GM12878 (cell line): ENCODE measurements around the gene RBPJL. TPM values are rescaled to one million over a fixed set of nuclear protein-coding genes. Genes with fewer than 3 reads are reported as not detected.

Experiments
- ATAC-seq: fragments of 200-7000 bp; cut with Tn5 transposase; 3 replicates; pipeline ENCODE4 v1.9.1; 2020; ENCODE audit warnings: mild to moderate bottlenecking, moderate library complexity
- BruUV-seq: library from RNA; stranded (reverse); fragments of 400-500 nt; replicated peaks from 2 replicates; lab custom pipeline; 2021; lab: Mats Ljungman, UMichigan
- CTCF ChIA-PET: fragments of 300-600 bp; sonication (Branson Sonifier 250); formaldehyde crosslinking; extraction: SDS; loops from one replicate; lab custom pipeline; 2021; ENCODE audit warnings: inconsistent platforms; lab: Yijun Ruan, JAX
- POLR2A ChIA-PET: fragments of 350-600 bp; formaldehyde crosslinking; extraction: SDS; loops from one replicate; lab custom pipeline; 2021; ENCODE audit warnings: inconsistent platforms; lab: Charles Lee
- RAD21 ChIA-PET: fragments of 300-600 bp; sonication (Branson Sonifier 250); formaldehyde crosslinking; loops from one replicate; lab custom pipeline; 2023; ENCODE audit warnings: antibody characterized with exemption; ENCODE audit not compliant: unreplicated experiment; lab: Charles Lee
- SMC1A ChIA-PET: fragments of 300-600 bp; sonication (Branson Sonifier 250); formaldehyde crosslinking; loops from one replicate; lab custom pipeline; 2023; ENCODE audit not compliant: unreplicated experiment, uncharacterized antibody; lab: Charles Lee
- DNase-seq: peaks from one replicate; pipeline ENCODE4 v3.0.0-alpha.2; 2011; ENCODE audit warnings: low read depth, low spot score
- FAIRE-seq: peaks from 3 replicates; lab custom pipeline; 2011; peaks lifted over from hg19 to GRCh38; lab: Jason Lieb, UNC
- H2AFZ ChIP-seq: 2 replicates; pipeline ENCODE4 v1.6.0; 2011; ENCODE audit warnings: low read depth, low read length, control low read depth; ENCODE audit not compliant: control insufficient read depth
- H3K27ac ChIP-seq: 2 replicates; pipeline ENCODE4 v1.5.1; 2011; ENCODE audit warnings: control low read depth; ENCODE audit not compliant: control insufficient read depth, insufficient read depth
- H3K27me3 ChIP-seq, 2 experiments: replicated peaks in 1 of 2; 2 replicates each; pipeline versions ENCODE4 v1.6.0 to v1.6.1; 2011; ENCODE audit warnings: low read length in 1 of 2; ENCODE audit not compliant: control insufficient read depth in 2 of 2, insufficient read depth in 2 of 2
- H3K36me3 ChIP-seq, 2 experiments: 2 replicates each; pipeline ENCODE4 v1.5.1; 2011; ENCODE audit warnings: low read length in 1 of 2; ENCODE audit not compliant: control insufficient read depth in 2 of 2, insufficient read depth in 2 of 2
- H3K4me1 ChIP-seq: 2 replicates; pipeline ENCODE4 v1.6.1; 2011; ENCODE audit warnings: mild to moderate bottlenecking, low read length, moderate library complexity, mixed read lengths; ENCODE audit not compliant: control insufficient read depth, insufficient read depth
- H3K4me2 ChIP-seq: 2 replicates; pipeline ENCODE4 v1.6.0; 2011; ENCODE audit warnings: control low read depth; ENCODE audit not compliant: control insufficient read depth, insufficient read depth
- H3K4me3 ChIP-seq: fragments of 200-600 bp; sonication (generic); 2 replicates; pipeline ENCODE4 v1.5.1; 2016
- H3K79me2 ChIP-seq: 2 replicates; pipeline ENCODE4 v1.6.0; 2011; ENCODE audit warnings: low read length; ENCODE audit not compliant: control insufficient read depth, insufficient read depth
- H3K9ac ChIP-seq: 2 replicates; pipeline ENCODE4 v1.8.0; 2011; ENCODE audit warnings: low read length, control low read depth, mixed read lengths; ENCODE audit not compliant: control insufficient read depth, insufficient read depth
- H3K9me3 ChIP-seq: replicated peaks from 3 replicates; pipeline ENCODE4 v1.5.1; 2011; ENCODE audit warnings: mild to moderate bottlenecking, low read length; ENCODE audit not compliant: control insufficient read depth, insufficient read depth
- H4K20me1 ChIP-seq: 2 replicates; pipeline ENCODE4 v1.6.0; 2011; ENCODE audit not compliant: control insufficient read depth, insufficient read depth
- BCL11A ChIP-seq: IDR thresholded peaks from 2 replicates; pipeline ENCODE4 v1.6.1; 2011; ENCODE audit warnings: low read depth, low read length
- BHLHE40 ChIP-seq, 2 experiments: fragments of 450-650 bp in 1 of 2; IDR thresholded peaks; 2 replicates each; pipeline ENCODE4 v1.6.1; 2011 to 2017; ENCODE audit warnings: low read depth in 2 of 2, borderline replicate concordance in 1 of 2, improper control_type of control experiment in 1 of 2, low read length in 1 of 2, mild to moderate bottlenecking in 1 of 2
- MTA3 ChIP-seq: IDR thresholded peaks from 2 replicates; pipeline ENCODE4 v1.6.1; 2012; ENCODE audit warnings: low read length, inconsistent platforms, borderline replicate concordance
- RELA ChIP-seq: fragments of 450-650 bp; IDR thresholded peaks from 2 replicates; pipeline ENCODE4 v1.8.0; 2014; ENCODE audit warnings: borderline replicate concordance; ENCODE audit not compliant: partially characterized antibody
- TAF1 ChIP-seq: IDR thresholded peaks from 2 replicates; pipeline ENCODE4 v1.6.1; 2011; ENCODE audit warnings: mild to moderate bottlenecking, low read depth, low read length, borderline replicate concordance
- TARDBP ChIP-seq: IDR thresholded peaks from 2 replicates; pipeline ENCODE4 v1.6.1; 2016; ENCODE audit warnings: borderline replicate concordance
- YY1 ChIP-seq: IDR thresholded peaks from 2 replicates; pipeline ENCODE4 v1.6.1; 2011; ENCODE audit warnings: low read depth, mild to moderate bottlenecking, low read length
- WGBS: methylation state at CpG from one replicate; pipeline ENCODE4 v1.1.6; 2016; ENCODE audit warnings: low lambda C conversion rate; ENCODE audit not compliant: insufficient replicate concordance, insufficient coverage; ENCODE audit errors: missing lambda C conversion rate; 5-methylcytosine and 5-hydroxymethylcytosine counted together
- in situ Hi-C: fragments of 300-500 bp; cut with MboI; formaldehyde crosslinking; loops from 9 replicates; pipeline ENCODE4 v1.14.3; 2018; ENCODE audit warnings: mixed read lengths
- intact Hi-C: fragments of 100-400 bp; cut with micrococcal nuclease; formaldehyde crosslinking; loops from one replicate; pipeline ENCODE4 v1.14.2; 2022; ENCODE audit not compliant: unreplicated experiment
- polyA plus RNA-seq, 11 experiments: library from polyadenylated mRNA; depleted of rRNA in 4 of 11; unstranded in 6 of 11; stranded (reverse) in 5 of 11; fragments of >200 nt; fragmentation: Nextera tagmentation in 4 of 11; fragmentation: Illumina TruSeq in 1 of 11; extraction: Ambion mirVana in 4 of 11; extraction: Trizol in 1 of 11; gene quantifications; 1 replicate in 1 of 11; 2 replicates in 10 of 11; pipeline versions ENCODE4 v1.2.1 to v1.2.3, GENCODE V29; 2011 to 2016; ENCODE audit warnings: inconsistent platforms in 2 of 11, missing spikeins in 2 of 11, low read depth in 1 of 11
- total RNA-seq, 4 experiments: library from RNA; depleted of rRNA in 3 of 4; stranded (reverse); fragments of >200 nt in 3 of 4; fragmentation: Illumina TruSeq in 1 of 4; extraction: Trizol in 1 of 4; gene quantifications; 2 replicates each; pipeline versions ENCODE4 v1.2.1 to v1.2.3, GENCODE V29; 2013 to 2021
- TF ChIP-seq, protein P1 (sequence below): IDR thresholded peaks from 2 replicates; pipeline ENCODE4 v1.6.1; 2012; ENCODE audit warnings: improper control_type of control experiment, low read depth, low read length; ENCODE audit not compliant: insufficient replicate concordance
- TF ChIP-seq, protein P2 (sequence below): IDR thresholded peaks from 2 replicates; pipeline ENCODE4 v1.6.1; 2012; ENCODE audit warnings: low read depth, low read length, improper control_type of control experiment
- TF ChIP-seq, protein P3 (sequence below): fragments of 450-650 bp; IDR thresholded peaks from 2 replicates; pipeline ENCODE4 v1.6.1; 2018; ENCODE audit warnings: borderline replicate concordance, mild to moderate bottlenecking; ENCODE audit not compliant: partially characterized antibody
- TF ChIP-seq, protein P4 (sequence below): fragments of 150-350 bp; IDR thresholded peaks from 2 replicates; pipeline ENCODE4 v1.6.1; 2014; ENCODE audit warnings: mild to moderate bottlenecking, low read depth, low read length

RBPJL gene
- total and polyA plus RNA-seq, 10 of the 15 experiments (the other 5 are each of a cell fraction or from before 2014, with no cell fraction given), result 0.18 TPM; not detected in 9

DNA sequence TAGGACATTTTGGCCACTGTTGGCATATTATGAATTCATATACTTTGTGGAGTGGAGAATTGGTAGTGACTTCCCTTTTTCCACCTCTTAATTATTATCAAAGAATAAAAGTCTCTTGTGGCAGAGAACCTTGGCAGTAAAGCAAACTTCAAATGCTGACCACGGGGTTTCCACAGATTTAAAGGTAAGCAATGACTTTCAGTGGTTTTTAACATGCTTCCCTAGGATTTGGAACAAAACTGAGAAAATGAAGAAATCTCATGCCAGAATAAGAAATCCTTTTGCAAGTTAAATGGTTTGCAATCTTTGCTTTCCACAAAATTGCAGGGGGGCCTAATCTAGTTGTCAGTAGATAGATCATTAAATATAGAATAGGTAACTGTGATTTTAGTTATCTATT, 43.6 kb downstream of the RBPJL start:
- Histone ChIP-seq H3K4me3 (no peak overlapping the region), H3K27ac (no peak overlapping the region), H3K4me1 (peaks cover 6% of the 10 kb centered on the region), H3K4me2 (no peak overlapping the region), H3K9ac (no peak overlapping the region), H3K9me3 (no peaks in the 10 kb centered on the region), H3K79me2 (no peaks in the 10 kb centered on the region), H3K27me3 (0 out of 4 replicates have a peak, but pooled peaks cover 0 to 6% of the 10 kb centered on the region in 2 experiments), H4K20me1 (no peaks in the 10 kb centered on the region), H3K36me3 (no peaks in the 10 kb centered on the region), H2AFZ (no peak overlapping the region)
- ChIA-PET CTCF (no interaction called here), RAD21 (no interaction called here), SMC1A (interaction anchor here (1.5 kb wide), 1 partner anchor 11 kb away, joined by 5 read pairs; no protein-coding TSS in a partner anchor), POLR2A (interaction anchor here (0.6 kb wide), 1 partner anchor 14 kb away, joined by 3 read pairs; no protein-coding TSS in a partner anchor)
- FAIRE-seq (no peak), DNase-seq (no peak), ATAC-seq (no peak)
- 0% methylated on average over 1 of the region's 1 CpG for WGBS
- intact Hi-C loops, result no loop called here
- in situ Hi-C loops, result no loop called here
- BruUV-seq, result no TSS peak
- no peak for TF ChIP-seq TAF1
- TF ChIP-seq, protein P1, sequence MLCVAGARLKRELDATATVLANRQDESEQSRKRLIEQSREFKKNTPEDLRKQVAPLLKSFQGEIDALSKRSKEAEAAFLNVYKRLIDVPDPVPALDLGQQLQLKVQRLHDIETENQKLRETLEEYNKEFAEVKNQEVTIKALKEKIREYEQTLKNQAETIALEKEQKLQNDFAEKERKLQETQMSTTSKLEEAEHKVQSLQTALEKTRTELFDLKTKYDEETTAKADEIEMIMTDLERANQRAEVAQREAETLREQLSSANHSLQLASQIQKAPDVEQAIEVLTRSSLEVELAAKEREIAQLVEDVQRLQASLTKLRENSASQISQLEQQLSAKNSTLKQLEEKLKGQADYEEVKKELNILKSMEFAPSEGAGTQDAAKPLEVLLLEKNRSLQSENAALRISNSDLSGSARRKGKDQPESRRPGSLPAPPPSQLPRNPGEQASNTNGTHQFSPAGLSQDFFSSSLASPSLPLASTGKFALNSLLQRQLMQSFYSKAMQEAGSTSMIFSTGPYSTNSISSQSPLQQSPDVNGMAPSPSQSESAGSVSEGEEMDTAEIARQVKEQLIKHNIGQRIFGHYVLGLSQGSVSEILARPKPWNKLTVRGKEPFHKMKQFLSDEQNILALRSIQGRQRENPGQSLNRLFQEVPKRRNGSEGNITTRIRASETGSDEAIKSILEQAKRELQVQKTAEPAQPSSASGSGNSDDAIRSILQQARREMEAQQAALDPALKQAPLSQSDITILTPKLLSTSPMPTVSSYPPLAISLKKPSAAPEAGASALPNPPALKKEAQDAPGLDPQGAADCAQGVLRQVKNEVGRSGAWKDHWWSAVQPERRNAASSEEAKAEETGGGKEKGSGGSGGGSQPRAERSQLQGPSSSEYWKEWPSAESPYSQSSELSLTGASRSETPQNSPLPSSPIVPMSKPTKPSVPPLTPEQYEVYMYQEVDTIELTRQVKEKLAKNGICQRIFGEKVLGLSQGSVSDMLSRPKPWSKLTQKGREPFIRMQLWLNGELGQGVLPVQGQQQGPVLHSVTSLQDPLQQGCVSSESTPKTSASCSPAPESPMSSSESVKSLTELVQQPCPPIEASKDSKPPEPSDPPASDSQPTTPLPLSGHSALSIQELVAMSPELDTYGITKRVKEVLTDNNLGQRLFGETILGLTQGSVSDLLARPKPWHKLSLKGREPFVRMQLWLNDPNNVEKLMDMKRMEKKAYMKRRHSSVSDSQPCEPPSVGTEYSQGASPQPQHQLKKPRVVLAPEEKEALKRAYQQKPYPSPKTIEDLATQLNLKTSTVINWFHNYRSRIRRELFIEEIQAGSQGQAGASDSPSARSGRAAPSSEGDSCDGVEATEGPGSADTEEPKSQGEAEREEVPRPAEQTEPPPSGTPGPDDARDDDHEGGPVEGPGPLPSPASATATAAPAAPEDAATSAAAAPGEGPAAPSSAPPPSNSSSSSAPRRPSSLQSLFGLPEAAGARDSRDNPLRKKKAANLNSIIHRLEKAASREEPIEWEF, result no peak
- TF ChIP-seq RELA, result no peak
- TF ChIP-seq, protein P2, sequence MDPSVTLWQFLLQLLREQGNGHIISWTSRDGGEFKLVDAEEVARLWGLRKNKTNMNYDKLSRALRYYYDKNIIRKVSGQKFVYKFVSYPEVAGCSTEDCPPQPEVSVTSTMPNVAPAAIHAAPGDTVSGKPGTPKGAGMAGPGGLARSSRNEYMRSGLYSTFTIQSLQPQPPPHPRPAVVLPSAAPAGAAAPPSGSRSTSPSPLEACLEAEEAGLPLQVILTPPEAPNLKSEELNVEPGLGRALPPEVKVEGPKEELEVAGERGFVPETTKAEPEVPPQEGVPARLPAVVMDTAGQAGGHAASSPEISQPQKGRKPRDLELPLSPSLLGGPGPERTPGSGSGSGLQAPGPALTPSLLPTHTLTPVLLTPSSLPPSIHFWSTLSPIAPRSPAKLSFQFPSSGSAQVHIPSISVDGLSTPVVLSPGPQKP, result no peak
- TF ChIP-seq, protein P3, sequence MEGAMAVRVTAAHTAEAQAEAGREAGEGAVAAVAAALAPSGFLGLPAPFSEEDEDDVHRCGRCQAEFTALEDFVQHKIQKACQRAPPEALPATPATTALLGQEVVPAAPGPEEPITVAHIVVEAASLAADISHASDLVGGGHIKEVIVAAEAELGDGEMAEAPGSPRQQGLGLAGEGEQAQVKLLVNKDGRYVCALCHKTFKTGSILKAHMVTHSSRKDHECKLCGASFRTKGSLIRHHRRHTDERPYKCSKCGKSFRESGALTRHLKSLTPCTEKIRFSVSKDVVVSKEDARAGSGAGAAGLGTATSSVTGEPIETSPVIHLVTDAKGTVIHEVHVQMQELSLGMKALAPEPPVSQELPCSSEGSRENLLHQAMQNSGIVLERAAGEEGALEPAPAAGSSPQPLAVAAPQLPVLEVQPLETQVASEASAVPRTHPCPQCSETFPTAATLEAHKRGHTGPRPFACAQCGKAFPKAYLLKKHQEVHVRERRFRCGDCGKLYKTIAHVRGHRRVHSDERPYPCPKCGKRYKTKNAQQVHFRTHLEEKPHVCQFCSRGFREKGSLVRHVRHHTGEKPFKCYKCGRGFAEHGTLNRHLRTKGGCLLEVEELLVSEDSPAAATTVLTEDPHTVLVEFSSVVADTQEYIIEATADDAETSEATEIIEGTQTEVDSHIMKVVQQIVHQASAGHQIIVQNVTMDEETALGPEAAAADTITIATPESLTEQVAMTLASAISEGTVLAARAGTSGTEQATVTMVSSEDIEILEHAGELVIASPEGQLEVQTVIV, result no peak
- TF ChIP-seq, protein P4, sequence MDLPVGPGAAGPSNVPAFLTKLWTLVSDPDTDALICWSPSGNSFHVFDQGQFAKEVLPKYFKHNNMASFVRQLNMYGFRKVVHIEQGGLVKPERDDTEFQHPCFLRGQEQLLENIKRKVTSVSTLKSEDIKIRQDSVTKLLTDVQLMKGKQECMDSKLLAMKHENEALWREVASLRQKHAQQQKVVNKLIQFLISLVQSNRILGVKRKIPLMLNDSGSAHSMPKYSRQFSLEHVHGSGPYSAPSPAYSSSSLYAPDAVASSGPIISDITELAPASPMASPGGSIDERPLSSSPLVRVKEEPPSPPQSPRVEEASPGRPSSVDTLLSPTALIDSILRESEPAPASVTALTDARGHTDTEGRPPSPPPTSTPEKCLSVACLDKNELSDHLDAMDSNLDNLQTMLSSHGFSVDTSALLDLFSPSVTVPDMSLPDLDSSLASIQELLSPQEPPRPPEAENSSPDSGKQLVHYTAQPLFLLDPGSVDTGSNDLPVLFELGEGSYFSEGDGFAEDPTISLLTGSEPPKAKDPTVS, result no peak
- TF ChIP-seq MTA3, result no peak
- TF ChIP-seq YY1, result no peak
- TF ChIP-seq BCL11A, result no peak
- no peak for TF ChIP-seq TARDBP
- TF ChIP-seq BHLHE40 (IDR thresholded peaks at IDR 0.05; ENCODE audit: borderline replicate concordance in 1 of 2, low read depth in 2 of 2, low read length in 1 of 2), result no peak
